Thyroid gland (tissue), 4 donors: ENCODE measurements around the gene RARB. TPM values are rescaled to one million over a fixed set of nuclear protein-coding genes. Genes with fewer than 3 reads are reported as not detected.

Source experiments
- DNase-seq, 2 donors: peaks; one replicate each; pipeline ENCODE4 v3.0.0-alpha.2; 2019
- H3K27ac ChIP-seq, 3 donors: fragments of 200-600 bp; sonication (generic); 1 replicate in 2 of 3; 2 replicates in 1 of 3; pipeline ENCODE4 v1.5.1; 2016 to 2019; ENCODE audit warnings: mild to moderate bottlenecking in 1 of 3, moderate library complexity in 1 of 3
- H3K27me3 ChIP-seq: fragments of 200-600 bp; sonication (generic); one replicate; pipeline ENCODE4 v1.5.1; 2019
- H3K36me3 ChIP-seq, 2 donors: fragments of 200-600 bp; sonication (generic); one replicate each; pipeline ENCODE4 v1.5.1; 2016 to 2019
- H3K4me1 ChIP-seq, 2 donors: fragments of 200-600 bp; sonication (generic); one replicate each; pipeline ENCODE4 v1.5.1; 2017 to 2019
- H3K4me3 ChIP-seq, 3 donors: fragments of 200-600 bp; sonication (generic); replicated peaks in 1 of 3; 1 replicate in 2 of 3; 2 replicates in 1 of 3; pipeline ENCODE4 v1.5.1; 2016; ENCODE audit warnings: mild to moderate bottlenecking in 1 of 3
- H3K9me3 ChIP-seq: fragments of 200-600 bp; sonication (generic); one replicate; pipeline ENCODE4 v1.5.1; 2017
- CTCF ChIP-seq, 6 experiments: fragments of 200-600 bp in 3 of 6; fragments of 450-650 bp in 3 of 6; sonication (generic) in 3 of 6; IDR thresholded peaks; one replicate each; pipeline ENCODE4 v1.5.1; 2016 to 2019; ENCODE audit warnings: antibody characterized with exemption in 6 of 6, mild to moderate bottlenecking in 2 of 6, inconsistent platforms in 1 of 6, moderate library complexity in 1 of 6
- POLR2A ChIP-seq, 2 donors: fragments of 450-650 bp; IDR thresholded peaks; one replicate each; pipeline ENCODE4 v1.6.1; 2017; ENCODE audit warnings: antibody characterized with exemption in 2 of 2, mild to moderate bottlenecking in 2 of 2, moderate library complexity in 1 of 2
- WGBS, 2 donors: methylation state at CpG; one replicate each; pipeline ENCODE4 v1.1.5; 2017; 5-methylcytosine and 5-hydroxymethylcytosine counted together
- intact Hi-C: fragments of 100-400 bp; cut with DNase I; formaldehyde crosslinking; loops from one replicate; pipeline ENCODE4 v1.15.1; 2023
- total RNA-seq, 4 donors: library from RNA; depleted of rRNA; stranded (reverse); fragments of >200 nt; gene quantifications; one replicate each; pipeline ENCODE4 v1.2.3, GENCODE V29; 2016

RARB gene
- total RNA-seq, 4 donors from 2014 or later: 13.6 to 31.5 (median 20.5) TPM

GRCh38 chr3:25556447-25556846, 128.4 kb downstream of the RARB start:
- H3K4me1 ChIP-seq: peaks cover 29 to 39% of the 10 kb centered on the region in 2 donors
- H3K27me3 ChIP-seq: no peaks in the 10 kb centered on the region
- WGBS, 2 donors: 62 to 86% methylated on average over 1 of the region's 1 CpG
- no peak for DNase-seq
- no peaks in the 10 kb centered on the region for H3K36me3 ChIP-seq
- intact Hi-C loops: no loop called here
- no peak overlapping the region for H3K4me3 ChIP-seq
- peak overlapping the region in 2 of 3 donors; percentile 27 to 77 for H3K27ac ChIP-seq
- no peaks in the 10 kb centered on the region for H3K9me3 ChIP-seq
- no peak for TF ChIP-seq POLR2A (IDR thresholded peaks at IDR 0.05)

GRCh38 chr3:25557694-25558093, 129.6 kb downstream of the RARB start:
- H3K4me3 ChIP-seq: no peak overlapping the region
- WGBS, 2 donors: 32 to 34% methylated on average over 3 of the region's 3 CpGs
- peak in 1 of 2 donors; percentile 34 for DNase-seq
- no peaks in the 10 kb centered on the region for H3K9me3 ChIP-seq
- intact Hi-C loops: no loop called here
- TF ChIP-seq POLR2A (IDR thresholded peaks at IDR 0.05) (no peak), CTCF (IDR thresholded peaks at IDR 0.05) (peak in 1 of 6 experiments; percentile 12)
- H3K4me1 ChIP-seq: peaks cover 29 to 39% of the 10 kb centered on the region in 2 donors
- H3K27ac ChIP-seq: peak overlapping the region; percentile 68 to 77 (median 73)
- H3K27me3 ChIP-seq: no peaks in the 10 kb centered on the region
- H3K36me3 ChIP-seq: no peaks in the 10 kb centered on the region

GRCh38 chr3:25558121-25558520, 130.1 kb downstream of the RARB start:
- peak overlapping the region; percentile 68 to 78 (median 73) for H3K27ac ChIP-seq
- H3K36me3 ChIP-seq: no peaks in the 10 kb centered on the region
- WGBS, 2 donors: 21% methylated on average over 5 of the region's 5 CpGs
- H3K4me3 ChIP-seq: no peak overlapping the region
- peaks cover 29 to 39% of the 10 kb centered on the region in 2 donors for H3K4me1 ChIP-seq
- DNase-seq: peak; percentile 82 to 84
- TF ChIP-seq CTCF (IDR thresholded peaks at IDR 0.05): no peak
- H3K27me3 ChIP-seq: no peaks in the 10 kb centered on the region
- intact Hi-C loops: no loop called here
- no peaks in the 10 kb centered on the region for H3K9me3 ChIP-seq

- TF ChIP-seq POLR2A (IDR thresholded peaks at IDR 0.05): no peak
- DNase-seq: no peak
- Histone ChIP-seq H3K36me3 (no peaks in the 10 kb centered on the region), H3K4me1 (peaks cover 29 to 39% of the 10 kb centered on the region in 2 donors), H3K27ac (peak overlapping the region; percentile 68 to 78 (median 73)), H3K4me3 (no peak overlapping the region), H3K27me3 (no peaks in the 10 kb centered on the region), H3K9me3 (no peaks in the 10 kb centered on the region)
- 77 to 85% methylated on average over 6 of the region's 6 CpGs for WGBS, 2 donors
- intact Hi-C loops: no loop called here
Measured at GRCh38 chr3:25558796-25559195, 130.7 kb downstream of the RARB start.

GRCh38 chr3:25563601-25564000, 135.5 kb downstream of the RARB start:
- TF ChIP-seq CTCF (IDR thresholded peaks at IDR 0.05) (no peak), POLR2A (IDR thresholded peaks at IDR 0.05) (no peak)
- H3K27ac ChIP-seq: no peak overlapping the region
- no peaks in the 10 kb centered on the region for H3K36me3 ChIP-seq
- DNase-seq: no peak
- peaks cover 9% of the 10 kb centered on the region in 2 donors for H3K4me1 ChIP-seq
- 91 to 97% methylated on average over 1 of the region's 1 CpG for WGBS, 2 donors
- H3K27me3 ChIP-seq: no peaks in the 10 kb centered on the region
- no peak overlapping the region for H3K4me3 ChIP-seq
- intact Hi-C loops: no loop called here
- no peaks in the 10 kb centered on the region for H3K9me3 ChIP-seq

GRCh38 chr3:25564075-25564474, 136.0 kb downstream of the RARB start:
- H3K4me1 ChIP-seq: peaks cover 4% of the 10 kb centered on the region in 2 donors
- 96 to 97% methylated on average over 4 of the region's 4 CpGs for WGBS, 2 donors
- no peaks in the 10 kb centered on the region for H3K36me3 ChIP-seq
- H3K9me3 ChIP-seq: no peaks in the 10 kb centered on the region
- intact Hi-C loops: no loop called here
- H3K4me3 ChIP-seq: no peak overlapping the region
- H3K27ac ChIP-seq: no peak overlapping the region
- no peak for TF ChIP-seq POLR2A (IDR thresholded peaks at IDR 0.05)
- TF ChIP-seq CTCF (IDR thresholded peaks at IDR 0.05): no peak
- H3K27me3 ChIP-seq: no peaks in the 10 kb centered on the region
- no peak for DNase-seq
